ENCODE measurements around the gene IGF2R. TPM values are rescaled to one million over a fixed set of nuclear protein-coding genes. Genes with fewer than 3 reads are reported as not detected.
"Not testable (repeated sequence)": the region's sequence is repeated elsewhere in the genome, so short reads cannot be mapped to it uniquely, and the experiment has no call there.

The IGF2R gene, protein sequence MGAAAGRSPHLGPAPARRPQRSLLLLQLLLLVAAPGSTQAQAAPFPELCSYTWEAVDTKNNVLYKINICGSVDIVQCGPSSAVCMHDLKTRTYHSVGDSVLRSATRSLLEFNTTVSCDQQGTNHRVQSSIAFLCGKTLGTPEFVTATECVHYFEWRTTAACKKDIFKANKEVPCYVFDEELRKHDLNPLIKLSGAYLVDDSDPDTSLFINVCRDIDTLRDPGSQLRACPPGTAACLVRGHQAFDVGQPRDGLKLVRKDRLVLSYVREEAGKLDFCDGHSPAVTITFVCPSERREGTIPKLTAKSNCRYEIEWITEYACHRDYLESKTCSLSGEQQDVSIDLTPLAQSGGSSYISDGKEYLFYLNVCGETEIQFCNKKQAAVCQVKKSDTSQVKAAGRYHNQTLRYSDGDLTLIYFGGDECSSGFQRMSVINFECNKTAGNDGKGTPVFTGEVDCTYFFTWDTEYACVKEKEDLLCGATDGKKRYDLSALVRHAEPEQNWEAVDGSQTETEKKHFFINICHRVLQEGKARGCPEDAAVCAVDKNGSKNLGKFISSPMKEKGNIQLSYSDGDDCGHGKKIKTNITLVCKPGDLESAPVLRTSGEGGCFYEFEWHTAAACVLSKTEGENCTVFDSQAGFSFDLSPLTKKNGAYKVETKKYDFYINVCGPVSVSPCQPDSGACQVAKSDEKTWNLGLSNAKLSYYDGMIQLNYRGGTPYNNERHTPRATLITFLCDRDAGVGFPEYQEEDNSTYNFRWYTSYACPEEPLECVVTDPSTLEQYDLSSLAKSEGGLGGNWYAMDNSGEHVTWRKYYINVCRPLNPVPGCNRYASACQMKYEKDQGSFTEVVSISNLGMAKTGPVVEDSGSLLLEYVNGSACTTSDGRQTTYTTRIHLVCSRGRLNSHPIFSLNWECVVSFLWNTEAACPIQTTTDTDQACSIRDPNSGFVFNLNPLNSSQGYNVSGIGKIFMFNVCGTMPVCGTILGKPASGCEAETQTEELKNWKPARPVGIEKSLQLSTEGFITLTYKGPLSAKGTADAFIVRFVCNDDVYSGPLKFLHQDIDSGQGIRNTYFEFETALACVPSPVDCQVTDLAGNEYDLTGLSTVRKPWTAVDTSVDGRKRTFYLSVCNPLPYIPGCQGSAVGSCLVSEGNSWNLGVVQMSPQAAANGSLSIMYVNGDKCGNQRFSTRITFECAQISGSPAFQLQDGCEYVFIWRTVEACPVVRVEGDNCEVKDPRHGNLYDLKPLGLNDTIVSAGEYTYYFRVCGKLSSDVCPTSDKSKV (N-terminal part only)
- total RNA-seq: 10 to 100 TPM; 50.8 TPM

GRCh38 chr6:159968295-159969203 lies at the start of gene IGF2R:
Gene IGF2R (plus strand): TSS chr6:159969082. CDS start chr6:159969247, 165 bp downstream.
- ATAC-seq: peak; percentile 89

DNA sequence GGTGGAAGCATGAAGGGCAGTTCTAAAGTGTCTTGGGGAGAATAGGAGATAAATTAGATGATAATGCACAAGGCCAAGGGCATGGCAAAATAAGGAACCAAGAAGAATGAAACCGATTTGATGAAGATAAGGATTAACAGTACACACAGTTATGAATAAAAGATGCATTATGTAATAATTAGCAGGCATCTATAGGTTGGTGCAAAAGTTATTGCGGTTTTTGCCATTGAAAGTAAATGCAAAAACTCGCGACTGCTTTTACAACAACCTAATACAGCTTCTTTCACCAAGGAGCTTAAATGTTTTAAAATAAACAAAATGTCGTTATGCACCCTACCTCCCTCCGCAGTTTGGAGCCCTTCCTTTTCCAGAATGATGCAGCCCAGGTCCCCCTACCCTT lies 49.1 kb upstream of the IGF2R start:
- WGBS, 2 donors: 67 to 70% methylated on average over 6 of the region's 6 CpGs
- H3K4me1 ChIP-seq: no peaks in the 10 kb centered on the region
- TF ChIP-seq POLR2A (IDR thresholded peaks at IDR 0.05): no peak
- TF ChIP-seq CTCF (IDR thresholded peaks at IDR 0.05): no peak

More at GRCh38 chr6:159968295-159969203, at the start of gene IGF2R:
- peak within 1 kb of the TSS; percentile 87 to 93 for H3K4me3 ChIP-seq
- TF ChIP-seq CTCF (IDR thresholded peaks at IDR 0.05) (peak in 4 of 7 experiments; percentile 23 to 33 (median 24)), POLR2A (IDR thresholded peaks at IDR 0.05) (peak; percentile 87 to 94 (median 93))
- intact Hi-C loops (cut with DNase I): no loop called here
- DNase-seq: peak; percentile 94 to 96 (median 96)
- WGBS, 2 donors: 0 to 1% methylated on average over 20 to 67 of the region's 68 CpGs
- no peaks in the 10 kb centered on the region for H3K9me3 ChIP-seq
- no peaks in the 10 kb centered on the region for H3K27me3 ChIP-seq
- H3K4me1 ChIP-seq: peaks cover 42% of the 10 kb centered on the region
- peak within 1 kb of the TSS; percentile 87 to 95 (median 92) for H3K27ac ChIP-seq
- no peaks in the 10 kb centered on the region for H3K36me3 ChIP-seq (replicated peaks in 1 of 2; ENCODE audit: insufficient read depth in 1 of 2, low read depth in 2 of 2)

GRCh38 chr6:159924150-159924549 lies 44.7 kb upstream of the IGF2R start:
- intact Hi-C loops (cut with DNase I); DNase-seq: not testable (repeated sequence)

More for the DNA sequence above, 49.1 kb upstream of the IGF2R start:
- H3K9me3 ChIP-seq: no peaks in the 10 kb centered on the region
- no peak overlapping the region for H3K4me3 ChIP-seq
- no peak for DNase-seq
- no peak for ATAC-seq
- H3K36me3 ChIP-seq (replicated peaks in 1 of 2; ENCODE audit: insufficient read depth in 1 of 2, low read depth in 2 of 2): no peaks in the 10 kb centered on the region
- intact Hi-C loops (cut with DNase I): no loop called here
- no peak overlapping the region for H3K27ac ChIP-seq
- H3K27me3 ChIP-seq: no peaks in the 10 kb centered on the region

DNA sequence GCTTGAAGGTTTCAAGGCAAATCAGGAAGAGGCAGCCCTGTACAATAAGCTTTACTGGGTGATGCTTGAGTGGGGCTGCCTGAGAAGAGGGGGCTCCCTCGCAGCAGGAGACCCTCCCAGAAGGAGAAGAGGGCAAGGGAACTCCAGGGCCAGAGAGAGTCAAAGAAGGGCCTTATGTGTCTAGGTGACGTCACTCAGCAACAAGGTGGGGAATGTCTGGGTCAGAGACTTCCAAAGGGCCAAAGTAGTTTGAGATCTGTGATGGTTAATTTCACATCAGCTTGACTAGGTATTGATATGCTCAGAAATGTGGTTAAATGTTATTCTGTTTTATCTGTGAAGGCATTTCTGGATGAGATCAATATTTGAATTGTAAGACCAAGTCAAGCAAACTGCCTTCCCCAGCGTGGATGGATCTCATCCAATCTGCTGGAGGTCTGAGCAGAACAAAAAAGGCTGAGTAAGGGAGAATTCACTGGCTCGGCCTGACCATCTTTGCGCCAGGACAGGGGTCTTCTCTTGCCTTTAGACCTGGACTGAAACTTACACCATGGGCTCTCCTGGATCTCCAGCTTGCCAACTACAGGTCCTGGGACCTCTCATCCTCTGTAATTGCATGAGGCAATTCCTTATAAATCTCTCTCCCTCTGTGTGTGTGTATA lies 42.2 kb upstream of the IGF2R start:
- Histone ChIP-seq H3K27ac (no peak overlapping the region), H3K4me3 (no peak overlapping the region), H3K9me3 (no peaks in the 10 kb centered on the region), H3K4me1 (peaks cover 17% of the 10 kb centered on the region), H3K36me3 (replicated peaks in 1 of 2; ENCODE audit: insufficient read depth in 1 of 2, low read depth in 2 of 2) (no peaks in the 10 kb centered on the region), H3K27me3 (no peaks in the 10 kb centered on the region)
- ATAC-seq (peak; percentile 49), DNase-seq (no peak)
- whole genome bisulfite sequencing, 2 donors: 54 to 73% methylated on average over 5 of the region's 5 CpGs
- intact Hi-C loops (cut with DNase I): no loop called here
- TF ChIP-seq CTCF (IDR thresholded peaks at IDR 0.05) (no peak), POLR2A (IDR thresholded peaks at IDR 0.05) (no peak)

More at GRCh38 chr6:159924150-159924549, 44.7 kb upstream of the IGF2R start:
- not testable (repeated sequence) for H3K9me3 ChIP-seq; H3K4me1 ChIP-seq; H3K27me3 ChIP-seq; H3K36me3 ChIP-seq (replicated peaks in 1 of 2; ENCODE audit: insufficient read depth in 1 of 2, low read depth in 2 of 2); H3K27ac ChIP-seq; H3K4me3 ChIP-seq; ATAC-seq
- 61 to 69% methylated on average over 2 of the region's 2 CpGs for WGBS, 2 donors
